Measurements from ENCODE around the gene TBCEL.

DNA sequence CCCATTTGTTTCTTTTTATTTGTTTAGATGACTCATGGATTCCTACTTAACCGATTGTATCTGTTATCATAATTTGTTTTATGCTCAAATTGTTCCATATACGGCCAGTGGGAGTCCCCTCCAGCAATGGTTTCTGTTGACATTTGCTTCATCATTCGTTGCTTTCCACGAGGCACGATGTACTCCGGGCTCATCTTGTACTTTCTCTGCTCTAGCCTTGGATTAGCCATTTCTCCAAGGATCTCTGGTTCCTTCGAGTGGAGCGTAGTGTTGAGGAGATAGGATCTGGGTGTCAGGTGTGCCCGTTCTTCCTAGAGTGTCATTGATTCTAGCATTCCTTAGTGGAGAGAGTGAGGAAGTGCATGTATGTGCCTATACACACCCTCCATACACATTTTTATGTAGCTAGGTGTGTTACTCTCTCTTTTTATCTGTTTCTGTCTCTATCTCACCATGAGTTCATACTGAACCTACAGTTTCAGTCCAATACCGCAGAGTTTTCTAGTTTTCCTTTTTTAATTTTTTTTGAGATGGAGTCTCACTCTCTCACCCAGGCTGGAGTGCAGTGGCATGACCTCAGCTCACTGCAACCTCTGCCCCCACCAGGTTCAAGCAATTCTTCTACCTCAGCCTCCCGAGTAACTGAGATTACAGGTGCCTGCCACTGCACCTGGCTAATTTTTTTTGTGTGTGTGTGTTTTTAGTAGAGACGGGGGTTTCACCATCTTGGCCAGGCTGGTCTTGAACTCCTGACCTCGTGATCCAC is 108.5 kb downstream of the TBCEL start:
- TF ChIP-seq, protein P1, sequence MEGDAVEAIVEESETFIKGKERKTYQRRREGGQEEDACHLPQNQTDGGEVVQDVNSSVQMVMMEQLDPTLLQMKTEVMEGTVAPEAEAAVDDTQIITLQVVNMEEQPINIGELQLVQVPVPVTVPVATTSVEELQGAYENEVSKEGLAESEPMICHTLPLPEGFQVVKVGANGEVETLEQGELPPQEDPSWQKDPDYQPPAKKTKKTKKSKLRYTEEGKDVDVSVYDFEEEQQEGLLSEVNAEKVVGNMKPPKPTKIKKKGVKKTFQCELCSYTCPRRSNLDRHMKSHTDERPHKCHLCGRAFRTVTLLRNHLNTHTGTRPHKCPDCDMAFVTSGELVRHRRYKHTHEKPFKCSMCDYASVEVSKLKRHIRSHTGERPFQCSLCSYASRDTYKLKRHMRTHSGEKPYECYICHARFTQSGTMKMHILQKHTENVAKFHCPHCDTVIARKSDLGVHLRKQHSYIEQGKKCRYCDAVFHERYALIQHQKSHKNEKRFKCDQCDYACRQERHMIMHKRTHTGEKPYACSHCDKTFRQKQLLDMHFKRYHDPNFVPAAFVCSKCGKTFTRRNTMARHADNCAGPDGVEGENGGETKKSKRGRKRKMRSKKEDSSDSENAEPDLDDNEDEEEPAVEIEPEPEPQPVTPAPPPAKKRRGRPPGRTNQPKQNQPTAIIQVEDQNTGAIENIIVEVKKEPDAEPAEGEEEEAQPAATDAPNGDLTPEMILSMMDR (IDR thresholded peaks at IDR 0.05; ENCODE audit: low read depth, low read length, missing input control): no peak
- no peak for TF ChIP-seq SP1 (IDR thresholded peaks at IDR 0.05)
- TF ChIP-seq, protein P2, sequence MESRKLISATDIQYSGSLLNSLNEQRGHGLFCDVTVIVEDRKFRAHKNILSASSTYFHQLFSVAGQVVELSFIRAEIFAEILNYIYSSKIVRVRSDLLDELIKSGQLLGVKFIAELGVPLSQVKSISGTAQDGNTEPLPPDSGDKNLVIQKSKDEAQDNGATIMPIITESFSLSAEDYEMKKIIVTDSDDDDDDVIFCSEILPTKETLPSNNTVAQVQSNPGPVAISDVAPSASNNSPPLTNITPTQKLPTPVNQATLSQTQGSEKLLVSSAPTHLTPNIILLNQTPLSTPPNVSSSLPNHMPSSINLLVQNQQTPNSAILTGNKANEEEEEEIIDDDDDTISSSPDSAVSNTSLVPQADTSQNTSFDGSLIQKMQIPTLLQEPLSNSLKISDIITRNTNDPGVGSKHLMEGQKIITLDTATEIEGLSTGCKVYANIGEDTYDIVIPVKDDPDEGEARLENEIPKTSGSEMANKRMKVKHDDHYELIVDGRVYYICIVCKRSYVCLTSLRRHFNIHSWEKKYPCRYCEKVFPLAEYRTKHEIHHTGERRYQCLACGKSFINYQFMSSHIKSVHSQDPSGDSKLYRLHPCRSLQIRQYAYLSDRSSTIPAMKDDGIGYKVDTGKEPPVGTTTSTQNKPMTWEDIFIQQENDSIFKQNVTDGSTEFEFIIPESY (IDR thresholded peaks at IDR 0.05): no peak
- TF ChIP-seq YY1 (IDR thresholded peaks at IDR 0.05): no peak
- TF ChIP-seq GABPA (IDR thresholded peaks at IDR 0.05 in 1 of 2, conservative IDR thresholded peaks at IDR 0.05 in 1 of 2): no peak
- TF ChIP-seq JUND (IDR thresholded peaks at IDR 0.05): no peak
- TF ChIP-seq, protein P3, sequence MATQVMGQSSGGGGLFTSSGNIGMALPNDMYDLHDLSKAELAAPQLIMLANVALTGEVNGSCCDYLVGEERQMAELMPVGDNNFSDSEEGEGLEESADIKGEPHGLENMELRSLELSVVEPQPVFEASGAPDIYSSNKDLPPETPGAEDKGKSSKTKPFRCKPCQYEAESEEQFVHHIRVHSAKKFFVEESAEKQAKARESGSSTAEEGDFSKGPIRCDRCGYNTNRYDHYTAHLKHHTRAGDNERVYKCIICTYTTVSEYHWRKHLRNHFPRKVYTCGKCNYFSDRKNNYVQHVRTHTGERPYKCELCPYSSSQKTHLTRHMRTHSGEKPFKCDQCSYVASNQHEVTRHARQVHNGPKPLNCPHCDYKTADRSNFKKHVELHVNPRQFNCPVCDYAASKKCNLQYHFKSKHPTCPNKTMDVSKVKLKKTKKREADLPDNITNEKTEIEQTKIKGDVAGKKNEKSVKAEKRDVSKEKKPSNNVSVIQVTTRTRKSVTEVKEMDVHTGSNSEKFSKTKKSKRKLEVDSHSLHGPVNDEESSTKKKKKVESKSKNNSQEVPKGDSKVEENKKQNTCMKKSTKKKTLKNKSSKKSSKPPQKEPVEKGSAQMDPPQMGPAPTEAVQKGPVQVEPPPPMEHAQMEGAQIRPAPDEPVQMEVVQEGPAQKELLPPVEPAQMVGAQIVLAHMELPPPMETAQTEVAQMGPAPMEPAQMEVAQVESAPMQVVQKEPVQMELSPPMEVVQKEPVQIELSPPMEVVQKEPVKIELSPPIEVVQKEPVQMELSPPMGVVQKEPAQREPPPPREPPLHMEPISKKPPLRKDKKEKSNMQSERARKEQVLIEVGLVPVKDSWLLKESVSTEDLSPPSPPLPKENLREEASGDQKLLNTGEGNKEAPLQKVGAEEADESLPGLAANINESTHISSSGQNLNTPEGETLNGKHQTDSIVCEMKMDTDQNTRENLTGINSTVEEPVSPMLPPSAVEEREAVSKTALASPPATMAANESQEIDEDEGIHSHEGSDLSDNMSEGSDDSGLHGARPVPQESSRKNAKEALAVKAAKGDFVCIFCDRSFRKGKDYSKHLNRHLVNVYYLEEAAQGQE (IDR thresholded peaks at IDR 0.05): no peak
- no peak for TF ChIP-seq TAF1 (conservative IDR thresholded peaks at IDR 0.05)
- TF ChIP-seq RAD21 (IDR thresholded peaks at IDR 0.05): no peak
- TF ChIP-seq, protein P4, sequence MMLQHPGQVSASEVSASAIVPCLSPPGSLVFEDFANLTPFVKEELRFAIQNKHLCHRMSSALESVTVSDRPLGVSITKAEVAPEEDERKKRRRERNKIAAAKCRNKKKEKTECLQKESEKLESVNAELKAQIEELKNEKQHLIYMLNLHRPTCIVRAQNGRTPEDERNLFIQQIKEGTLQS (IDR thresholded peaks at IDR 0.05): no peak
- TF ChIP-seq, protein P5, sequence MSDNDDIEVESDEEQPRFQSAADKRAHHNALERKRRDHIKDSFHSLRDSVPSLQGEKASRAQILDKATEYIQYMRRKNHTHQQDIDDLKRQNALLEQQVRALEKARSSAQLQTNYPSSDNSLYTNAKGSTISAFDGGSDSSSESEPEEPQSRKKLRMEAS (IDR thresholded peaks at IDR 0.05): no peak
- TF ChIP-seq HNF4A (conservative IDR thresholded peaks at IDR 0.05): no peak

All from liver (tissue), 3 donors.